Measurements from ENCODE around the gene ITPR1. TPM values are rescaled to one million over a fixed set of nuclear protein-coding genes. Genes with fewer than 3 reads are reported as not detected.
"Not testable (repeated sequence)": the region's sequence is repeated elsewhere in the genome, so short reads cannot be mapped to it uniquely, and the experiment has no call there.

ITPR1 gene
- polyA plus RNA-seq, 1 donor = 12.7 TPM

DNA sequence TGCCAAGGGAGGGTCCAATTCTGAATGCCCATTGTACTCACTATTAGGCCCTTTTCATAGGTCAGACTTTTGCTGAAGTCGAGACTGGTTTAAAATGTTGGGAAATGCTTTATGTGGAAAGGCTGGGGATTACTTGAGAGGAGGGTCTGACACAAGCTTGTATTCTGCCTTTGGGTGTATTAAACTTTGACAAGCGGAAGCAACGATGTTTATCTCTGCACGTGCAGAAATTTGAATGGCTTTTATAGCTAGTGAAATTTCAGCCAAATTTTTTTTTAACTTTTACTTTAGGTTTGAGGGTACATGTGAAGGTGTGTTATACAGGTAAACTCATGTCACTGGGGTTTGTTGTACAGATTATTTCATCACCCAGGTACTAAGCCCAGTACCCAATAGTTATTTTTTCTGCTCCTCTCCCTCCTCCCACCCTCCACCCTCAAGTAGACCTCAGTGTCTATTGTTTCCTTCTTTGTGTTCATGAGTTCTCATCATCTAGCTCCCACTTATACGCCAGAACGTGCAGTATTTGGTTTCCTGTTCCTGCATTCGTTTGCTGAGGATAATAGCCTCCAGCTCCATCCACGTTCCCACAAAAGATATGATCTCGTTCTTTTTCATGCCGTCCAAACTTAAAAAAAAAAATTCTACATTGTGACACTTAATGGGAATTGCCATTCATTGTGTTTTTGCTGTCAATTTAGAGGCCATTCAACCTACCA, 263.1 kb downstream of the ITPR1 start:
- DNase-seq = no peak
- H3K36me3 ChIP-seq (ENCODE audit: control insufficient read depth, insufficient read depth, low read length) = no peaks in the 10 kb centered on the region
- H3K4me3 ChIP-seq (ENCODE audit: low read length) = no peak overlapping the region
- peak overlapping the region; percentile 76 for H3K27ac ChIP-seq (ENCODE audit: low read length)
- H3K4me1 ChIP-seq (ENCODE audit: control insufficient read depth, insufficient read depth, low read length) = peaks cover 77% of the 10 kb centered on the region
- no peaks in the 10 kb centered on the region for H3K27me3 ChIP-seq (ENCODE audit: control insufficient read depth, insufficient read depth, low read length)
- peaks cover 4% of the 10 kb centered on the region for H3K9me3 ChIP-seq (ENCODE audit: control insufficient read depth, low read depth, low read length)
- 86% methylated on average over 4 of the region's 10 CpGs for WGBS (ENCODE audit: insufficient coverage, low lambda C conversion rate)

DNA sequence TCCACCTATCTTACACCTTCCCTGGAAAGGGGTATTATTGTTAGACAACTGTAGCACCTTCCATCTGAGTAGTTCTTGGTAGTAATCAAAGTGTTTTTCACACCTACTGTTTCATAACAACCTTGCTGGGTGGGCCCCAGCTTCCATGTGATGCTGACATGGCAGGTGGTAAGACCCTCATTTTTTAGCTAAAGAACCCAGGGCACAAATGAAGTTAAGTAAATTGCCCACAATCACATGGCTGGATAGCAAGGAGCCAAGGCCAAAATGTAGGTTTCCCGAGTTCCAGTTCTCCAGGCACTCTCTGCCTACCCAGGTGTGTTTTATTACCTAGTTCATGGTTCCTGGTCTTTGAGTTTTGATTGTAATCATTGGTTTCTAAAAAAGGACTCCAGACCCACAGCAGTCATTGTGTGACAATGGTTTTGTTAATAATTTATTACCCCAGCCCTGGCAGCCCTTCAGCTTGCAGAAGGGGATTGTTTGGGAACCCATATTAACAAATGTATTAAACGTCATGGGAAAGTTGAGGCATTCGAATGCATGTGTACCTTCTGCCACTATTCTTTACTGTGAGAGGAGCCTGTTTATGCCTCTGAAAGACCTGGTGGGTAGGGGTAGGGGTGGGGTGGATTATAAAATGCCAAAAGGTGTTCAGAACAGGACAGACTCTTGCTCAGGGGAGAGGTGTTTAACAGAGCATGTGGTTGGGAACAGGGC, 263.9 kb downstream of the ITPR1 start:
- WGBS (ENCODE audit: insufficient coverage, low lambda C conversion rate) = no CpG with 5 or more reads among the region's 3 CpGs
- Histone ChIP-seq H3K4me3 (ENCODE audit: low read length) (no peak overlapping the region), H3K9me3 (ENCODE audit: control insufficient read depth, low read depth, low read length) (peaks cover 4% of the 10 kb centered on the region), H3K27me3 (ENCODE audit: control insufficient read depth, insufficient read depth, low read length) (no peaks in the 10 kb centered on the region), H3K36me3 (ENCODE audit: control insufficient read depth, insufficient read depth, low read length) (no peaks in the 10 kb centered on the region), H3K27ac (ENCODE audit: low read length) (peak overlapping the region; percentile 76), H3K4me1 (ENCODE audit: control insufficient read depth, insufficient read depth, low read length) (peaks cover 69% of the 10 kb centered on the region)
- DNase-seq = peak; percentile 61 to 84

- Histone ChIP-seq H3K27ac (ENCODE audit: low read length) (peak overlapping the region; percentile 76), H3K4me3 (ENCODE audit: low read length) (no peak overlapping the region), H3K4me1 (ENCODE audit: control insufficient read depth, insufficient read depth, low read length) (peaks cover 66% of the 10 kb centered on the region), H3K9me3 (ENCODE audit: control insufficient read depth, low read depth, low read length) (peaks cover 4% of the 10 kb centered on the region), H3K27me3 (ENCODE audit: control insufficient read depth, insufficient read depth, low read length) (no peaks in the 10 kb centered on the region), H3K36me3 (ENCODE audit: control insufficient read depth, insufficient read depth, low read length) (no peaks in the 10 kb centered on the region)
- WGBS (ENCODE audit: insufficient coverage, low lambda C conversion rate) = no CpG with 5 or more reads among the region's 12 CpGs
- DNase-seq = no peak
Measured at GRCh38 chr3:4757575-4758248, 264.6 kb downstream of the ITPR1 start.

DNA sequence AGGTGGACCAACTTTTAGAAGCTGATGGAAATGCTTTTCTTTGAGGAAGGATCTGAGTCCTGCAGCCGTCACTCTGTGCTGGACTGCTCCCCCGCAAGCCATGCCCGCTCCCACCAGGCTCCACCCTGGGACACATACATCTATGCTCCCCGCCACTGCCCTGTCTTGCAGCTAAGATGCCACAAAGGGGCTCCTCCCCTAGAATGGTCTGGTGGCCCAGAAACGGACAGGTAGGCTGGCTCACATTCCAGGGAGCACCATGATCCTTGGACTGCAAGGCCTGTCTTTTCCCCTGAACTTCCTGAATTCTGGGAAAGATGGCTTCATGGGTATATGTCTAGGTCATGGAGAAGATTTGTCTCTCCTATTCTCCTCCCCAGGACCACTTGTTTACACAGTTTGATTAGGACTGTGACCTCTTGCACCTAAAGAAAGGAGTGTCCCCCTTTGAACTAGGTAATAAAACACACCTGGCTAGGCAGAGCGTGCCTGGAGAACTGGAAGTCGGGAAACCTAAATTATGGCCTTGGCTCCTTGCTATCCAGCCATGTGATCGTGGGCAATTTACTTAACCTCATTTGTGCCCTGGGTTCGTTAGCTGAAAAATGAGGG, 265.2 kb downstream of the ITPR1 start:
- no CpG with 5 or more reads among the region's 9 CpGs for WGBS (ENCODE audit: insufficient coverage, low lambda C conversion rate)
- Histone ChIP-seq H3K27me3 (ENCODE audit: control insufficient read depth, insufficient read depth, low read length) (no peaks in the 10 kb centered on the region), H3K27ac (ENCODE audit: low read length) (peak overlapping the region; percentile 76), H3K9me3 (ENCODE audit: control insufficient read depth, low read depth, low read length) (no peaks in the 10 kb centered on the region), H3K36me3 (ENCODE audit: control insufficient read depth, insufficient read depth, low read length) (no peaks in the 10 kb centered on the region), H3K4me1 (ENCODE audit: control insufficient read depth, insufficient read depth, low read length) (peaks cover 59% of the 10 kb centered on the region), H3K4me3 (ENCODE audit: low read length) (no peak overlapping the region)
- peak in 1 of 2 donors; percentile 86 for DNase-seq

- peaks cover 56% of the 10 kb centered on the region for H3K4me1 ChIP-seq (ENCODE audit: control insufficient read depth, insufficient read depth, low read length)
- no CpG with 5 or more reads among the region's 8 CpGs for WGBS (ENCODE audit: insufficient coverage, low lambda C conversion rate)
- H3K27ac ChIP-seq (ENCODE audit: low read length) = peak overlapping the region; percentile 76
- H3K4me3 ChIP-seq (ENCODE audit: low read length) = no peak overlapping the region
- peak in 1 of 2 donors; percentile 58 for DNase-seq
- H3K9me3 ChIP-seq (ENCODE audit: control insufficient read depth, low read depth, low read length) = no peaks in the 10 kb centered on the region
- no peaks in the 10 kb centered on the region for H3K36me3 ChIP-seq (ENCODE audit: control insufficient read depth, insufficient read depth, low read length)
- H3K27me3 ChIP-seq (ENCODE audit: control insufficient read depth, insufficient read depth, low read length) = no peaks in the 10 kb centered on the region
Measured at GRCh38 chr3:4758957-4759656, 266.0 kb downstream of the ITPR1 start.

- Histone ChIP-seq H3K36me3 (ENCODE audit: control insufficient read depth, insufficient read depth, low read length) (no peaks in the 10 kb centered on the region), H3K4me1 (ENCODE audit: control insufficient read depth, insufficient read depth, low read length) (peaks cover 51% of the 10 kb centered on the region), H3K9me3 (ENCODE audit: control insufficient read depth, low read depth, low read length) (no peaks in the 10 kb centered on the region), H3K4me3 (ENCODE audit: low read length) (no peak overlapping the region), H3K27me3 (ENCODE audit: control insufficient read depth, insufficient read depth, low read length) (no peaks in the 10 kb centered on the region), H3K27ac (ENCODE audit: low read length) (peak overlapping the region; percentile 19)
- DNase-seq = peak in 1 of 2 donors; percentile 52
- WGBS (ENCODE audit: insufficient coverage, low lambda C conversion rate) = no CpG with 5 or more reads among the region's 12 CpGs
Measured at GRCh38 chr3:4759689-4760312, 266.7 kb downstream of the ITPR1 start.

DNA sequence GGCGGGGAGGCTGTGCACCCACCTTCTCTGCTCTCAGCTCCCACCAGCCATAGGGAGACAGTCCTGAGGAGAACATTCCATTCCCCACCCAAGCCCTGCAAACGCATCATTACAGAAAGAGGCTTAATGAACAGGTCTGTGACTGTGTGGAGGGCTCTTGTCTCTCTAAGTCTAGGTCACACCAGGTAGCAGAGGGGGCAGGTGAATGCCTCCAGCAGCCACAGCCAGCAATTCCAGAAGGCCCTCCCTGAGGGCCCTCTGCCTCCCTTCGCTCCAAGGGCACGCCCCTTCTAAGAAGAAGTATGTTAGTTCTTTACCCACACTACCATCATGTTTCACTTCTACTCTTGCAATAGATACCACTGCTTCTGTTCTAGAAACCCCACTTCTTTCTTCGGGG, 268.6 kb downstream of the ITPR1 start:
- H3K27ac ChIP-seq (ENCODE audit: low read length) = no peak overlapping the region
- WGBS (ENCODE audit: insufficient coverage, low lambda C conversion rate) = no CpG with 5 or more reads among the region's 5 CpGs

DNA sequence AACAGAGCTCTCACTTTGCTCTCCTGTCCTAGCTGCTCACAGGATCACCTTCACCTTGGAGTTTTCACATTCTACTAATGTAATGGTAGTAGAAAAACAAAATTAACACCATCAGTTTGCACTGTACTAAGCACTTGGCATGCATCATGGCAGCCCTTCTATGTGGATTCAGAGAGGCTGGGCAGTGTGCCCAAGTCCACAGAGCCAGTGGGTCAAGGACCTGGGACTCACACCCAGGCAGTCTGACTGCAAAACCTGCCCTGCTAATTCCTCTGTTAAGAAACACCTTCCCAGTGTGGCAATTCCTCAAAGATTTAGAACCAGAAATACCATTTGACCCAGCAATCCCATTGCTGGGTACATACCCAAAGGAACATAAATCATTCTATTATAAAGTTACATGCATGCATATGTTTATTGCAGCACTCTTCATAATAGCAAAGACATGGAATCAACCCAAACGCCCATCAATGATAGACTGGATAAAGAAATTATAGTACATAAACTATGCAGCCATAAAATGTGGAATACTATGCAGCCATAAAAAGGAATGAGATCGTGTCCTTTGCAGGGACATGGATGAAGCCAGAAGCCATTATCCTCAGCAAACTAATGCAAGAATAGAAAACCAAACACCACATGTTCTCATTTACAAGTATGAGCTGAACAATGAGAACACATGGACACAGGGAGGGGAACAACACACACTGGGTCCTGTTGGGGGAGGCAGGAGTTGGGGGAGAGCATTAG, 269.5 kb downstream of the ITPR1 start:
- not testable (repeated sequence) for DNase-seq; H3K4me3 ChIP-seq (ENCODE audit: low read length); H3K27ac ChIP-seq (ENCODE audit: low read length); H3K9me3 ChIP-seq (ENCODE audit: control insufficient read depth, low read depth, low read length); H3K36me3 ChIP-seq (ENCODE audit: control insufficient read depth, insufficient read depth, low read length); H3K27me3 ChIP-seq (ENCODE audit: control insufficient read depth, insufficient read depth, low read length)
- whole genome bisulfite sequencing (ENCODE audit: insufficient coverage, low lambda C conversion rate) = no CpG with 5 or more reads among the region's 2 CpGs
- peaks cover 25% of the 10 kb centered on the region for H3K4me1 ChIP-seq (ENCODE audit: control insufficient read depth, insufficient read depth, low read length)

More for the DNA sequence above, 268.6 kb downstream of the ITPR1 start:
- Histone ChIP-seq H3K36me3 (ENCODE audit: control insufficient read depth, insufficient read depth, low read length) (no peaks in the 10 kb centered on the region), H3K27me3 (ENCODE audit: control insufficient read depth, insufficient read depth, low read length) (no peaks in the 10 kb centered on the region), H3K4me3 (ENCODE audit: low read length) (no peak overlapping the region), H3K9me3 (ENCODE audit: control insufficient read depth, low read depth, low read length) (peaks cover 5% of the 10 kb centered on the region), H3K4me1 (ENCODE audit: control insufficient read depth, insufficient read depth, low read length) (peaks cover 34% of the 10 kb centered on the region)
- no peak for DNase-seq

DNA sequence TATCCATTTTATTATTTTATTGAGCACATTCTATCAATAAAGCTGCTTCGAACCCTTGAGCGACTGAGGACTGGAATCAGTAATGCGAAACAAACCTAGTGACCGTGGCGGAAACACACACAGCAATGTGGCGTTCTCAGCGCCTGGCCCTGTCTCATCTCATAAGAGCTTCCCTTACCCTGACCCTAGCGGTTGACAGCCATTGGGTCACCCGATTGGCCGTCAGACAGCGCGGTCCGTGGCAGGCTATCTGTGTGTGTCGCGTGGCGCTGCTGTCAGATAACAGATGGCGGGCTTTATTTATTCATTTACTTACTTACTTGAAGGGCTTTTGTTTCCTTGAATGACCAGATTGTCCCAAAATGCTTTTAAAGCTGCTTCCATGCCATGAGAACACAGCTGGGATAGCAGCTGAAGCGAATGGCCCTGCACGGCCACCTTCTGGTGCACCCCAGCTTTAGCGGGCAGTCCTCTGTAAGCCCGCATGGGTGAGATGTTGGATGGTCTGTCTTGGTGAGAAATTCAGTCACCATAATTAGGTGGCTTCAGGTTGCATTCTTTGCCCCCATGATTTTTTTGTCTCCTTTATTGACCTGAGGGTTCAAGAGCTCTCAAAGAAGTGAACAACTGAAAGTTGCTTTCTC, 270.6 kb downstream of the ITPR1 start:
- WGBS (ENCODE audit: insufficient coverage, low lambda C conversion rate) = 100% methylated on average over 2 of the region's 21 CpGs
- Histone ChIP-seq H3K4me3 (ENCODE audit: low read length) (no peak overlapping the region), H3K27me3 (ENCODE audit: control insufficient read depth, insufficient read depth, low read length) (no peaks in the 10 kb centered on the region), H3K36me3 (ENCODE audit: control insufficient read depth, insufficient read depth, low read length) (peaks cover 2% of the 10 kb centered on the region), H3K4me1 (ENCODE audit: control insufficient read depth, insufficient read depth, low read length) (peaks cover 15% of the 10 kb centered on the region), H3K27ac (ENCODE audit: low read length) (no peak overlapping the region), H3K9me3 (ENCODE audit: control insufficient read depth, low read depth, low read length) (peaks cover 5% of the 10 kb centered on the region)
- no peak for DNase-seq

All from large intestine (tissue), 3 donors.